SH-SY5Y (cell line): ENCODE results near the gene CENPC.

Experiments
- GATA2 ChIP-seq: IDR thresholded peaks from 2 replicates; pipeline ENCODE4 v1.6.1; 2011; ENCODE audit warnings: mild to moderate bottlenecking, low read depth, low read length
- GATA3 ChIP-seq: IDR thresholded peaks from 2 replicates; pipeline ENCODE4 v1.6.1; 2011; ENCODE audit warnings: low read depth, mild to moderate bottlenecking, low read length, moderate library complexity

GRCh38 chr4:67456577-67457196 lies 88.6 kb downstream of the CENPC start:
- TF ChIP-seq GATA2 (no peak), GATA3 (no peak)
